Measurements from ENCODE around the gene RBM39.

Gene RBM39

GRCh38 chr20:35663516-35664465 is 78.3 kb downstream of the RBM39 start:
- Histone ChIP-seq H3K27ac (ENCODE audit: low read depth, low read length, severe bottlenecking) (peak overlapping the region; percentile 97), H3K4me1 (ENCODE audit: control insufficient read depth, insufficient read depth, low read length, poor library complexity, severe bottlenecking) (peaks cover 15% of the 10 kb centered on the region), H3K36me3 (ENCODE audit: control insufficient read depth, insufficient read depth, low read length) (peaks cover 6% of the 10 kb centered on the region), H3K4me3 (ENCODE audit: extremely low read depth, insufficient read depth, low read length, poor library complexity, severe bottlenecking) (peak overlapping the region; percentile 91), H3K9me3 (ENCODE audit: control insufficient read depth, low read length) (no peaks in the 10 kb centered on the region)
- 0 to 1% methylated on average over 22 to 27 of the region's 28 CpGs for WGBS, 2 experiments (ENCODE audit: insufficient coverage in 2 of 2)

- Histone ChIP-seq H3K4me1 (ENCODE audit: control insufficient read depth, insufficient read depth, low read length, poor library complexity, severe bottlenecking) (peaks cover 15% of the 10 kb centered on the region), H3K36me3 (ENCODE audit: control insufficient read depth, insufficient read depth, low read length) (peaks cover 6% of the 10 kb centered on the region), H3K27ac (ENCODE audit: low read depth, low read length, severe bottlenecking) (no peak overlapping the region), H3K9me3 (ENCODE audit: control insufficient read depth, low read length) (no peaks in the 10 kb centered on the region), H3K4me3 (ENCODE audit: extremely low read depth, insufficient read depth, low read length, poor library complexity, severe bottlenecking) (peak overlapping the region; percentile 91)
- WGBS, 2 experiments (ENCODE audit: insufficient coverage in 2 of 2) = 14% methylated on average over 2 of the region's 2 CpGs; no CpG with 5 or more reads in 1 of the 2 experiments
Measured at GRCh38 chr20:35662551-35662950, 79.5 kb downstream of the RBM39 start.

DNA sequence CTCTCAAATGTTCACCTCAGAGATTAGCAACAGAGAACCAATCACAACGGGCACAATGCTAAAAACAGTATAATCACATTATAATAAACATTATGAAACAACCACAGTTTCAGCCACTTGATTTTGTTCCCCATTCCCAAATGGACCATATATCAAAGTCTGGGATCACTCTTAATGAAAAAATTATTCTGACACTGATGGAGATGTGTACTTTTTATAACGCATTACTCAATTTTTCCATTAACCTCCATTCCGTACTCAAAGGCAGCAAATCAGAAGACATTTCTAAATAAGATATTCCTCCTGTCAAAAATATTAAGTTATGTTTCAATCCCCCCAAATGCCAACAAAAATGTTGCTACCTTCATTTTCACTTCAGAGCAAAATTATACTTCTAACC is 80.2 kb downstream of the RBM39 start:
- Histone ChIP-seq H3K27ac (ENCODE audit: low read depth, low read length, severe bottlenecking) (no peak overlapping the region), H3K4me3 (ENCODE audit: extremely low read depth, insufficient read depth, low read length, poor library complexity, severe bottlenecking) (peak overlapping the region; percentile 19), H3K9me3 (ENCODE audit: control insufficient read depth, low read length) (no peaks in the 10 kb centered on the region), H3K4me1 (ENCODE audit: control insufficient read depth, insufficient read depth, low read length, poor library complexity, severe bottlenecking) (peaks cover 15% of the 10 kb centered on the region), H3K36me3 (ENCODE audit: control insufficient read depth, insufficient read depth, low read length) (peaks cover 12% of the 10 kb centered on the region)
- WGBS, 2 experiments (ENCODE audit: insufficient coverage in 2 of 2) = 83% methylated on average over 1 of the region's 3 CpGs; no CpG with 5 or more reads in 1 of the 2 experiments

GRCh38 chr20:35661053-35661452 is 81.0 kb downstream of the RBM39 start:
- no peak overlapping the region for H3K27ac ChIP-seq (ENCODE audit: low read depth, low read length, severe bottlenecking)
- H3K9me3 ChIP-seq (ENCODE audit: control insufficient read depth, low read length) = no peaks in the 10 kb centered on the region
- WGBS, 2 experiments (ENCODE audit: insufficient coverage in 2 of 2) = no CpG with 5 or more reads among the region's 2 CpGs
- H3K4me1 ChIP-seq (ENCODE audit: control insufficient read depth, insufficient read depth, low read length, poor library complexity, severe bottlenecking) = peaks cover 15% of the 10 kb centered on the region
- peak overlapping the region; percentile 19 for H3K4me3 ChIP-seq (ENCODE audit: extremely low read depth, insufficient read depth, low read length, poor library complexity, severe bottlenecking)
- H3K36me3 ChIP-seq (ENCODE audit: control insufficient read depth, insufficient read depth, low read length) = peaks cover 19% of the 10 kb centered on the region

- H3K4me3 ChIP-seq (ENCODE audit: extremely low read depth, insufficient read depth, low read length, poor library complexity, severe bottlenecking) = no peak overlapping the region
- peaks cover 22% of the 10 kb centered on the region for H3K36me3 ChIP-seq (ENCODE audit: control insufficient read depth, insufficient read depth, low read length)
- H3K4me1 ChIP-seq (ENCODE audit: control insufficient read depth, insufficient read depth, low read length, poor library complexity, severe bottlenecking) = peaks cover 15% of the 10 kb centered on the region
- no peak overlapping the region for H3K27ac ChIP-seq (ENCODE audit: low read depth, low read length, severe bottlenecking)
- no peaks in the 10 kb centered on the region for H3K9me3 ChIP-seq (ENCODE audit: control insufficient read depth, low read length)
- WGBS, 2 experiments (ENCODE audit: insufficient coverage in 2 of 2) = 86 to 94% methylated on average over 3 to 7 of the region's 10 CpGs
Measured at GRCh38 chr20:35660122-35660937, 81.7 kb downstream of the RBM39 start.

DNA sequence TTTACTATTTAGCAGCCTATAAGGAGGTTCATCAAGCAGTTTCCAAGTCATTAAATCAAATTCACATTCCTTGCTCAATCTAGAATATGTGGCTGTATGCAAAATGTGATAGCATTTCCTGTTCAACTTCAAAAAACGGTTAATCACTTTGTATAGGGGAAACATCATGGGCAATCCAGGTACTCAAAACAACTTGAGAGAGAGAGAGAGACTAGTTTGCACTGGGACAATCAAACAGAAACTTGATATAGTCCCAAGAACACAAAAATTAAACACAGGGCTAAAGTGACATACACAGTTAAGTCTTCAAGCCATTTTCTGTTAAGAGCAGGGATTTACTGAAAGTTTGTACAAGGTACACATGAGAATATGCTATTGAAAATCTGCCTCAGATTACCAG is 84.8 kb downstream of the RBM39 start:
- no peaks in the 10 kb centered on the region for H3K9me3 ChIP-seq (ENCODE audit: control insufficient read depth, low read length)
- peaks cover 52% of the 10 kb centered on the region for H3K36me3 ChIP-seq (ENCODE audit: control insufficient read depth, insufficient read depth, low read length)
- H3K4me3 ChIP-seq (ENCODE audit: extremely low read depth, insufficient read depth, low read length, poor library complexity, severe bottlenecking) = no peak overlapping the region
- no peak overlapping the region for H3K27ac ChIP-seq (ENCODE audit: low read depth, low read length, severe bottlenecking)
- WGBS, 2 experiments (ENCODE audit: insufficient coverage in 2 of 2) = no CpG with 5 or more reads among the region's 1 CpG
- peaks cover 12% of the 10 kb centered on the region for H3K4me1 ChIP-seq (ENCODE audit: control insufficient read depth, insufficient read depth, low read length, poor library complexity, severe bottlenecking)

DNA sequence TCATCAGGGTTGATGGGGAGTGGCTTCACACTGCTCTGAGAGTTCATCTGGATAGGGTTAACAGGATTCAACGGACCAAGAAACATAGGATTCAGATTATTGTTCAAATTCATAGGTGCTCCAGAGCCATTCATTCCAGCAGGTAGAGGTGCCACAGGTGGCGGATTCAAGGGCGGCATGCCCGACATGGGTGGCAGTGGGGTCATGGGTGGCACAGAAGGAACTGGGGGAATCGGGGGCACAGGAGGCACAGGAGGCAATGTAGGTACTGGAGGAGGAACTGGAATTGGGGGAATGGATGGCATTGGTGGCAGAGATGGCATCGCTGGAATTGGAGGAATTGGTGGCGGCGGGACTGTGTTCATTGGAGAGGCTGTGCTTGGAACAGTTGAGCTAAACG is 87.6 kb downstream of the RBM39 start:
- Histone ChIP-seq H3K9me3 (ENCODE audit: control insufficient read depth, low read length) (no peaks in the 10 kb centered on the region), H3K27ac (ENCODE audit: low read depth, low read length, severe bottlenecking) (no peak overlapping the region), H3K4me1 (ENCODE audit: control insufficient read depth, insufficient read depth, low read length, poor library complexity, severe bottlenecking) (no peaks in the 10 kb centered on the region), H3K4me3 (ENCODE audit: extremely low read depth, insufficient read depth, low read length, poor library complexity, severe bottlenecking) (no peak overlapping the region), H3K36me3 (ENCODE audit: control insufficient read depth, insufficient read depth, low read length) (peaks cover 65% of the 10 kb centered on the region)
- 98% methylated on average over 9 of the region's 9 CpGs for WGBS, 2 experiments (ENCODE audit: insufficient coverage in 2 of 2)

- Histone ChIP-seq H3K36me3 (ENCODE audit: control insufficient read depth, insufficient read depth, low read length) (peaks cover 69% of the 10 kb centered on the region), H3K27ac (ENCODE audit: low read depth, low read length, severe bottlenecking) (no peak overlapping the region), H3K9me3 (ENCODE audit: control insufficient read depth, low read length) (no peaks in the 10 kb centered on the region), H3K4me3 (ENCODE audit: extremely low read depth, insufficient read depth, low read length, poor library complexity, severe bottlenecking) (no peak overlapping the region), H3K4me1 (ENCODE audit: control insufficient read depth, insufficient read depth, low read length, poor library complexity, severe bottlenecking) (no peaks in the 10 kb centered on the region)
- 96 to 98% methylated on average over 3 to 4 of the region's 4 CpGs for WGBS, 2 experiments (ENCODE audit: insufficient coverage in 2 of 2)
Measured at GRCh38 chr20:35653893-35654292, 88.2 kb downstream of the RBM39 start.

All from mesodermal cell (in vitro differentiated cells).